Stimulated activated CD4-positive, alpha-beta T cell treated with anti-CD3 and anti-CD28 coated beads, Interleukin-12 subunit alpha, Interleukin-12 subunit beta, amount 100 ng/mL, for 4 hours (primary cell): ENCODE results near the gene MYCBP.
"Not testable (repeated sequence)": the region's sequence is repeated elsewhere in the genome, so short reads cannot be mapped to it uniquely, and the experiment has no call there.

ENCODE experiments used
- DNase-seq: peaks from one replicate; pipeline ENCODE4 v3.0.0-alpha.2; 2020

The MYCBP gene

DNA sequence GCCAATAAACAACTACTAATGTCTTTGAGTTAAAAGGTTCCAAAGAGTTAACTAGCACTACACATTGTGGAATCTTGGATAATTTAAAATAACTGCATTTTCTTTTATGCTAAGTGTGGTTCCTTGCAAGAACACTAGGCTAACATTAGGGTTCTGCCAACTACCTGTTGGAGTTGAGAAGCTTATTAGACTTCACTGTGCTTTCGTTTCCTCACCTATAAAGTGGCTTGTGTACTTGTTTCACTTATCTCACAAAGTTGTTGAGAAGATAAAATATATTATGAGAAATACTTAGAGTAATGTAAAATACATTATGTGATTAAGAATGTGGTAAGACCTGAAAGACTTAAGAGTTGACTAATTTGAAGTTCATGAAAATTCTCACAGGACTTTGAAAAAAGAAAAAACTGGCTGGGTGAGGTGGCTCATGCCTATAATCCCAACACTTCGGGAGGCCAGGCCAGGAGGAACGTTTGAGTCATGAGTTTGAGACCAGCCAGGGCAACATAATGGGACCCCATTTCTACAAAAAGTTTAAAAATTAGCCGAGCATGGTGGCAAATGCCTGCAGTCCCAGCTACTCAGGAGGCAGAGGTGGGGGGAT, 7.9 kb downstream of the MYCBP start:
- DNase-seq, result no peak

DNA sequence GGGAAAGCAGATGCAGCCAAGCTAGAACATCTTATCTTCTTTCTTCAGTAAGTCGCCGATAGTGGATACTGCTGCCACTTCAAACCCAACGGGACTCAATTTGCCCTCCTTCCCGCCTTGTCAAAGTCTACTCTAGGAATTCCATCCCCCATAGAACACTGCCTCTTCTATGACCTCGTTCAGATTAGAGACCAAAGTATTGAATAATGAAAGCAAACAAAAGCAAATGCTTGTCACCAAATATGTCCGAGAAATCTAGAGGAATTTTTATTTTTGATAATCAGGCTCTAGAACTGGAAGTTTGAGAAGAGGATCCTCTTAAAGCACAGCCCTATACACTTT, 12.7 kb downstream of the MYCBP start:
- DNase-seq, result no peak

DNA sequence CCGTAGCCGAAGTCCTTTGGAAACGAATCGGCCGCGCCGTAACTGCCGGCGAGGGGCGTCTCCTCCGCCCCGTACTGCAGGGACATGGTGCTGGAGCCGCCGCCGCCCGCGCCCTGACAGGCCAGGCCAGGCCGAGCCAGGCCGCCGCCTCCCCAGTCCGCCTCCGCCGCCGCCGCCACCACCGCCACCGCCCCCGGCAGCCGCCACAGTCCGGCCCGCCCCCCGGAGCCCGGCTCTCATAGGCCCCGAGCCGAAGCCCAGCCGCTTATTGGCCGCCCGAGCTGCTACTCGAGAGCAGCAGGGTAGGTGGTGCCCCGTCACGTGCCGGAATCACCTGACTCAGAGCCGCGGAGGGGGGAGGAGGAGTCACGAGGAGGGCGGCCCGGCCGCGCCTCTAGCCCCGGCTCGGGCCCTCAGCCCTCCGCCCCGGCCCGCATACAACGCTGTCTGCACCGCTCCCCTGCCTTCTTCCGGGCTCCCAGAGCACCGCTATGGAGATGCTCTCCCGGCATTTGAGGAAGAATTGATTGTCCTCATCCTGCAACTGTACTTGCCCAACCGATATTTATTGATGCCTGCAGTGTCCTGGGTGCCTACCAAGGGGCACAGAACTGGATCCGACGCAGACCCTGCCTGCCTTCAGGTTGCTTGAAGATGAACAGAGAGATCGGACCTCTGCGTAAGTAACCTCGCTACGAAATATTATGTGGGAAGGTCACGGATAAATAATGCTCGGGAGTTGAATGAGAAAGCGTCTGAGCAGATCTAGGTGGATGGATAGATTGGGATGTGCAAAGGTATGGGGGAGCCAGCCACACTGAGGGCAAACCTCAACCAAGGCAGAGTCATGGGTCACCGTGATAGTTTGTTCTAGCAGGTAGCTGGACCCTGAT, 13.3 kb downstream of the MYCBP start, which contains the start of gene RRAGC:
TSS of gene RRAGC (minus strand) at position 212 of the 893 bp plus-strand sequence. CDS start at position 86, 126 bp downstream.
- DNase-seq, result peak; percentile 97

DNA sequence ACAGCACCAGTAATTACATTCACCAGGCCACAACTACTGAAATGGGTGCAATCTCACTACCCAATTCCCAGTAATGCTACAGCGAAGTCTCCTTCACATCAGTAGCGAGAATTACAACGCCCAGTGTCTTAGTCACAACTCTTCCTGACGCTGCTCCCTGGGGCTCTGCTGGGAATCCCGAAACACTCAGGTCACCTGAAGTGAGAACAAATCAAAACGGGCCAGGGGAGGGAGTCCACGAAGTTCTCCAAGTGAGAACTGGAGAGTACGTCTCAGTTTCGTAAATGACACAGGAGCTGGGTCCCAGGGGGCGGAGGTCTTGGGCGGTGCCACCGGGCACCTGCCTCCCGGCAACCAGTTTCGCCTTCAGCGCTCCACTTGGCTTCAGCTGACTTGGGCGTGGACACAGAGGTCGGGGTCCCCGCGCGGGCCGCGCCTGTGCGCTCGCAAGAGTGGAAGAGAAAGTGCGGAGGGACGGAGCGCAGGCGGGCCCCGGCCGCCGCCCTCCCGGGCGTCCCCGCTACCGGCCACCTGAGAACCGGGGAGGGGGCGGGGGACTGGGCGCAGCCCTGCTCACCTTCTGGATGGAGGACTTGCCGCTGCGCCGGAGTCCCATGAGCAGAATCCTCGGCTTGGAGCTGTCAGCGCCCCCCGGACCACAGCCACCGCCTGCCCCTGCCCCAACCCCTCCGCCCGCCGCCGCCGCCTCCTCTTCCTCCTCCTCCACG, 14.2 kb downstream of the MYCBP start:
- DNase-seq, result peak; percentile 37

DNA sequence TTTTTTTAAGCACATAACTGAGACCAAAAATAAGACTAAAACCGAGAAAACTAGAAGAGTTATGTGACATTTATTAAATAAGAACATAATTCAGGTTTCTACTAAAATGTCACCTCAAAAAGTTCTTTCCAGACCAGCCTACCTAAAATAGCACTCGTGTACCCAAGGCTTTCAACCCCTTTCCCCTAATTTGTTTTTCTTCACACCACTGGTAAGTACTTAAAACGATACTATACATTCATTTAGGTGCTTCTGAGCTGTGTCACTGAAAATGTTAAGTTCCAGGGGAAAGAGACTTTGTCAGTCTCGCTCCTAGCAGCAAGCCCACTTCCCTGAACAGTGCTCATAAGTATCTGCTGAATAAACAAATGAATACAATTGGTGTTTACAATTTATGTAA, 20.4 kb downstream of the MYCBP start:
- DNase-seq, result no peak

DNA sequence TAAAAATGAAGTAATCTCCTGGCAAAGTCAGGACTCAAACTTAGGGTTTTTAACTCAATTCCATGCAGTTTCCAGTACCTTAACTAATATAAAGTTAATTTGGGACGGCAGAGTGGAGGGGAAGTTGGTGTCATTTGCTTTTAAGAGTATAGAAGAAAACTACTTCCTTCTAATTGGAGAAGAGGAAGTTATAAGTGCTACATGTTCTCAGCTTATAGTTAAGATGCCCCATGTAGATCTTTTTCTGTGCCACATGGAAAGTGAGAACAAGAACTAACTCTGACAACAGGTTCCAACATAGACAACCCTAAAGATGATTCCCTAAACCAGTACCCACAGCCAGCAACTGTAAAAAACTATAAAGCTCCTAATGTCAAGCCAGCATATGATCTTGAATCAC, 25.1 kb downstream of the MYCBP start:
- no peak for DNase-seq

DNA sequence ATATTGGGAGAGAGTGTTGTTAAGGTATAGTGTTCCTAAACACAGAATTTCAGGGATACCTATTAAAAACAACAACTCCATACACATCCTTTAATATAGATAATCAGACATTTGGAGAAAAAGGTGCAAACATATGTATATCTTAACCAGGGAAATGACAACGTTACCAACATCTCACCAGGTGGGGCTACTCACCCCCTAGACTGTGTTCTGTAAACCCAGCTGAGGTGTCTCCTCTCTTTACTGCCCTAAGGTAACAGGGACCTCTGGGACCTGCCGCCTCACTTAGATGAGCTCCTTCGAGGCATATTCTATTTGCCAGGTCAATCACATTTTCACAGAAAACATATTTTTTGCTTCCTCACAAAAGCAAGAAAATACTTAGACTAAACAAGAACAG, 26.9 kb downstream of the MYCBP start:
- DNase-seq, result no peak

DNA sequence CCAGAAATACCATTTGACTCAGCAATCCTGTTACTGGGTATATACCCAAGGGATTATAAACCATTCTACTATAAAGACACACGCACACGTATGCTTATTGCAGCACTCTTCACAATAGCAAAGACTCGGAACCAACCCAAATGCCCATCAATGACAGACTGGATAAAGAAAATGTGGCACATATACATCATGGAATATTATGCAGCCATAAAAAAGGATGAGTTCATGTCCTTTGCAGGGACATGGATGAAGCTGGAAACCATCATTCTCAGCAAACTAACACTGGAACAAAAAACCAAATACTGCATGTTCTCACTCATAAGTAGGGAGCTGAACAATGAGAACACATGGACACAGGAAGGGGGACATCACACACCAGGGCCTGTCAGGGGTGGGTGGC, 28.1 kb downstream of the MYCBP start:
- DNase-seq, result not testable (repeated sequence)

DNA sequence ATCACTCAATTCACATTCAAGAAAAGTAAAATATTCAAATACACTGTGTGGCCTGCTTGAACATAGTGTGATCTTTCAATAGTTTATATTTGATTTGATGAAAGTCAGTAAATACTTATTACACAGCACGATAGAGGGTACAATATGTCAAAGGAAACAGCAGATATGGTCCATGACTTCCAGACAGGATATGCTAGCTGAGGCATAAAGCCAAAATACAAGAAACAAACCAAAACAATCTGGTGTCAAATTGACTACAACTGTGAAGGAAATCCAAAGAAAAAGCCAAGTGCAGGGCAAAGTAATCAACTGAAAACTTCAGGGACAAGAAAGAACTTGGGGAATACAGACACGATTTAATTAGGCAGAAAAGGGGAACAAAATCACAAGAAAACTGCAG, 32.9 kb downstream of the MYCBP start:
- no peak for DNase-seq

DNA sequence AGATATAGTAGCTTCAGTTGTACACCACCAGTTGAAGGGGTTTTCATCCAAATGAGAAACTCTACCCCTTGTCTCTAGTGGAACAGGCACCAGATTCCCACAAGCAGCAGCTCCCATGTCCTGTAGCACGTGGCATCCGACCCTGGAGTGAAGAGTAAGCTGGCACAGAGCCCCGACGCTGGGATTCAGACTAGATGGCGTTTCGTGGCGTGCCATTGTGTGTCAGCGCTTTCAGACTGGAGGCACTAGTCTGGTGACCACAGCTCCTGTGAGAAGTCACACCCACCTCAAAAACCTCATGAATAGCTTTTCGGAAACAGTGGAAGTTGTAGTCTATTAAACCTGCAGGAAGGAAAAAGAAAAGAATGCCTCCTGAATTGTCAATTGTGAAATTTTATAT, 33.8 kb downstream of the MYCBP start:
- no peak for DNase-seq

DNA sequence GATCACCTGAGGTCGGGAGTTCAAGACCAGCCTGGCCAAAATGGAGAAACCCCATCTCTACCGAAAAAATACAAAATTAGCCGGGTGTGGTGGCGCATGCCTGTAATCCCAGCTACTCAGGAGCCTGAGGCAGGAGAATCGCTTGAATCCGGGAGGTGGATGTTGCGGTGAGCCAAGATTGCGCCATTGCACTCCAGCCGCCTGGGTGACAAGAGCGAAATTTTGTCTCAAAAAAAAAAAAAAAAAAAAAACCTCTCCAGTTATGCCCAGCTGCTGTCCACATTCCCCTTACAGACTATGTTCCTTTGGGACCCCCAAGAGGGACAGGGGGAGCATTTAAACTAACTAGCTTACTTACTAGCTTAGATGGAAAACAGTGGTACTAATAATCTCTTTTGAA, 36.8 kb downstream of the MYCBP start:
- DNase-seq, result not testable (repeated sequence)

DNA sequence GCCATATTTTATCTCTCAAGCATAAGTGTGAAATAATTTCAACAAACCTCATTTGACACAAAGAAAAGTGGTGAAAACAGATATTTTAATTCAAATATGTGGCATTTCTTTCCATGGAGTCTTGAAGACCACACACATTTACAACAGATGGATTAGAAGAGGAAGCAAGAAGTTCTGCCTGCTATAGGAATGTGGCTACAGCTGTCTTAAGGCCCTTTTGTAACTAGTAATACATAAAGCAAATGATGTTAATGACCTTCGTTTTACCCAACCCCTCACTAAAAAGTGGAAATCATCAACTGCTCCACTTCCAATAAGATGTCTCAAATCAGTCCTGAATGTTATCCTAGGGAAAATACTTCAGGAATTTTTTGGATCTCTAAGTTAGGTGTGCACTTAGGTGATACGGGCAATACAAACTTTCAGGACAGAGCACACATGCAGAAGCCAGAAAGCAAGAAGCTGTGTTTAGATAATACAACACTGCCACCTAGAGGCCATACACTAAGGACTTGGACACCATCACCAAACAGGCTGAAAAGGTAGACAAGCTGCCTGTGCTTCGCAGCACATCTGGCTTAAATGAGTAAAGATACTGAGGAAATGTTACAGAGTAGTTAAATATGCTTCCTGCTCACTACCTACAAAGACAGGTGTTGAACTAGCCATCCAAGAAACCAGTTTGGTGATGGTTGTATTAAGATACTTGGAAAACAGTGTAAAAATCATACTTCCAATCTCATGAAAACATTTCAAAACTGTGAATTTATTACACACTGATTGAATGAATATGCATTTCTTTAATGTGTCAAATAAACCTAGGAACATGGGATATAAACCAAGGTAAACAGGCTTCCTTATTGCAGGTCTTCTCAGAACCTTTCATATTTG, 38.0 kb downstream of the MYCBP start:
- DNase-seq, result no peak

DNA sequence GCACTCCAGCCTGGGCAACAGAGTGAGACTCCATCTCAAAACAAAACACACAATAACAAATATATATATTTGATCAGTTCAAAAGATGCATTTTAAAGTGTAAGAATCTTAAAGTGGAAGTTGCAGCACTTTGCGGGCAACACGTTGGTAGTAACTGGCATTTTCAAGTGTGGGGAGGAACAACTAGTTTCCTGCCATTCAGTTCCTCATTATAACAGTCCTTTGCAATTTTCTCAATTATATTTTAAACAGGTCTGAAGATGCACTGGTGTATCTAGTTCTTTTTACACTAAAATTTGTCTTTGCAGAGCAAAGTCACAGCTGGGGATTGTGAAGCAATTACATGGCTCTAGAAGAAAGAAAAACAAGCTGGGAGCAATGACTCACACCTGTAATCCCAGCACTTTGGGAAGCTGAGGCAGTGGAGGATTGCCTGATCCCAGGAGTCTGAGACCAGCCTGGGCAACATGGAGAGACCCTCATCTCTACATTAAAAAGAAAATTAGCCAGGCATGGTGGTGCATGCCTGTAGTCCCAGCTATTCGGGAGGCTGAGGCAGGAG, 38.8 kb downstream of the MYCBP start:
- DNase-seq, result no peak

DNA sequence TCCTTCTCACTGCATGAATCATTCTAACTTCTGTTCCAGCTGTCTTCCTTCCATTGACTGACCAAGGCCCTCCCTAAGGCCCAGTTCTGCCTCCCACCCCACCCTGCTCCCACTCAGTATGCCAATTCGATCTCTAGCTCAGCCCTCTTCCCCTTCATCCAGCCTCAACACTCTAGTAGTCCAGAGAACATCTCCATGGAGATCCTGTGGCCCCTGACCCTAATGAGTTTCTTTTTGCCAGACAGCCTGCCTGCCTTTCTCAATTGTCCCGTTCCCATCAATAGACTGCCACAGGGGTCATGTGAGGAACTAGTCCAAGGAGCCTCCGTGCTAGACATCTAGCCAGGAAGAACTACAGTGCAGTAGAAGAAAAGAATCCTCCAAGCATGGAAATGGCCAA, 40.0 kb downstream of the MYCBP start:
- no peak for DNase-seq

DNA sequence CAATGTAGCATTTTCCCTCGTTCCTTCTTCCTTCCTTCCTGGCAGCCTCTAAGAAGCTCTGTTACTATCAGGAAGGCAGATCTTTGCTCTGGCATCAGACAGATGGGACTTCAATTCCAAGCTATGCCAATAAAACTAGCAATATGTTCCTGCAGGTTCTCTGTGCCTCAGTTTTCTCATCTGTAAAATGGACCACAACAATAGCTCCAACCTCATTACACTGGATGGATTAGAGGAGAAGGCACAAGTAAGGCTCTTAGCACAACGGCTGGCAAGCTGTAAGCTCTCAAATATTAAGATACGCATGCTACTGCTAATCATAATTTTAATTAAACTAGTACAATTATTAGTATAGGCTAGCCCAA, 40.8 kb downstream of the MYCBP start:
- no peak for DNase-seq

DNA sequence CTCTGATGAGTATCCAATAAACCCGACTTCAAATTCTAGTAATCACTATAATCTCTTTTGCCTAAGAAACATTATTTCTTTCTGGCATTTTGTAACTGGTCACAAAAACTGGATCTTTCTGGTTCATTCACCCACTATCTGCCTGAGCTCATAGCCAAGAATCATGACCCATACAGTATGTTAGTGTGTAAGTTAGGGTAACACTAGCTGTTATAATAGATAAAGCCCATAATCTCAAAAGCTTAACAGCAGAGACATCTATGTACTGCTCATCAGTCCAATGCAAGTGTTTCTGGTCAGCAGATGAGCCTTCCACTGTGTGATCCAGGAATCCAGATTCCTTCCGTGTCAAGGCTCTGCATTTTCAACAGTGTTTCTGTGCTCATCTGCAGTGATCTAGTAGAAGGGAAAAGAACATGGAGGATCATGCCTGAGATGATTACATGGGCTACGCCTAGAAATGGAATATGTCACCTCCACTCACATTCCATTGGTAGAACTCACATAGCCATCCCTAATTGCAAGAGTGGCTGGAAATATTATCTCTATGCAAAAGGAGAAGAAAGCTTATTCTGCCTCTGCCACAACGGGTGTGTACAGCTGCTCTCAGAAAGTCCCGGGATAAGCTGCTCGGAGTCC, 41.3 kb downstream of the MYCBP start:
- DNase-seq, result no peak

DNA sequence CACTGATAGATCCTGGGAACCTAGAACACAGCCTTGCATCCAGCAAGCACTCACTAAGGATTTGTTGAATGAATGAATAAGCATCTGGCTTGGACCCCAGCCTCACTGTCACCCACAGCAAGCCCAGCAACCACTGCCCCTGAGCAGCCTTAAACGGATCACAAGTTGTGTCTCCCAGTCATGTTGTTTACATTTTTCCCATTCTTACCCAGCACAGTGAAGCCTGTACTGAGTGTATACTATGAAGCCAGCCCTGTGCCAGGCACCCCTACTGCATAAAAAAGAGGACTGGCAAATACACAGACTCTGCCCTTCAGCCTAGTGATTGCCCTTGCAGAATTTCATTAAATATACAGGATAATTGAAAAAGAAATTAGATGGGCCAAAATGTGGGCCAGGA, 43.8 kb downstream of the MYCBP start:
- no peak for DNase-seq

DNA sequence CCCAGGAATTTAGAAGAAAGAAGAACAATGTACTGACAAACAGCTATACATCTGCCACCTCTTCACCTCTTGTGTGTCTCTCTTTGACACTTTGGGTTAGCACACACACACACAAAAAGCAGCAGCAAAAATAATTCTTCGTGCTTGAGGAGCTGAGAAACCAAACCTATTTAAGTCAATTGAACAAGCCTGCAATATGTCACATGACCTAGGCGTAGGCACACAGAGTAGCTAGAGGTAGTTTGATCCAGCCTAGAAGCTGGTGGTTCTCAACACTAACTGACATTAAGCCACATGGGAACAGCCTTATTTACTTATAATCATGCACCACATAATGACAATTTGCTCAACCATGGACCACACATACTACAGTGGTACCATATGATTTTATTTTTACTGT, 45.8 kb downstream of the MYCBP start:
- no peak for DNase-seq

DNA sequence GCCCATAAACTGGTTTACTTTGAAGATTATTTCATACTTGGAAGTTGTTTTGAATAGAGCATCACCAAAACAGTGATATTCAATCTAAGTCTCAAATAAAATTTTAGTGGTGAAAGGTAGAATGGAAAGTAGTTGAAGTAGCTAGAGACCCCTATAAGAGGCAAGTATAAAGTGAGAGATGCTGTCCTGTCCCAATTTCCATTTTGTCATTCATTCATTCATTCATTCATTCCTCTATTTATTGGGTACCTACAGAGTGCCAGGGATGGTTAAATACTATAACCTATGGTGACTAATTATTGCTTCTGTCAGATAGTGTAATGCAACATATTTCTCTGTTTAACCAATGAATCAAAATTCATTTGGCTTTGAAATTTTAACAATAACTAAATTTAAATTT, 46.3 kb downstream of the MYCBP start:
- no peak for DNase-seq

DNA sequence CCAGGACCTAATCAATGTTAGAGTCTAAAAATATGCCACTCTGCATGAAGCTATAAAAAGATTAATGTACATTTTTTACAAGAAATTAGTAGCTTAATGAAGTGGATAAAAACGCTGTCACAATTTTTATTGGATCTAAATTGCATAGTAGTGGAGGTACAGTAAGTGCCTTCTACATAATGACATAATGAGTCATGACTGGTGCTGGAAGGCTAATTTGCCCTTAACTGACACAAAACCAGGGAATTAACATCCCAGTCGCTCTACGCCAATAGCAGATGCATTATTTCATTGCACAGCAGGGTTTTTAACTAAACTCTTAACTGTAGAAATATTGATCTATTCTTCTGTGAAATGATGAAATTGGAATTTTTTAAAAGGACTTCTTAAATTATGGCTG, 46.9 kb downstream of the MYCBP start:
- DNase-seq, result no peak

DNA sequence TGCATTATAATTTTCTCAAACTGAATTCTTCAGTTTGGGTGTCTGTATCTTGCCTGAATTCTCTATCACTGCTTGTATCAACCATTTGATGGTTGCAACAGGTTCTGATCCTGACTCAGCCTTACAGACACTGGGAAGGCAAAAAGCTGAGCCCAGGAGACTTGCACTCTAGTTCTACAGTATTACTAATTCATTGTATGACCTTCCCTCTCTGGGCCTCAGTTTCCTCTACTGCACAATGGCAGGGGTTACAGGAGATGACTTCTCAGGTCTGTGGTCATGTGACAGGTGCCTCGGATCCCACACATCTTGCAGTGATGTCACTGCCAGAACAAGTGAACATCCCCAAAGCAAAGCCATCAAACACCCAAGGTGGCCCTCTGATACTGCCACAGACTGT, 52.3 kb downstream of the MYCBP start:
- DNase-seq, result no peak

DNA sequence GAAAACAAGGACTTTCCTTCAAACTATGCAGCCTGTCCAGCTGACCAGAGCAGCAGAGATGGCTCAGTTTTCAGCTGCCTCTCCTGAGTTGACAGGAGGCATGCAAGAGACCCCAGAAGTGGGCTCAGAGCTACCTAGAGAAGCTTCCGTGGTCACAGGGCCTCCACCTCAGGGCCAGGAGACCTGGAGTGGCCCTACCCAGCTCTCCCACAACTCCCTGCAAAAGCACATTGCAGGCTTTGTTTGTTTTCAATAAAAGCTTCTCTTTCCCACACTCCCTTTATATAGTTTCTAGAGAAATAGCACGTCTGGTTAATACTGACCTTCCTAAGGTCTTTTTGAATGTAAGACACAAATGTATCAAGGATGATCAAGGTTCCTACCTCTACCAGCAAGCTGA, 53.6 kb downstream of the MYCBP start:
- DNase-seq, result no peak
